Suppressor macrophage (primary cell): ENCODE measurements around the gene B4GALT5.

Experiments used
- DNase-seq, 4 experiments: peaks; one replicate each; pipeline ENCODE4 v3.0.0-alpha.2; 2020 to 2022

The B4GALT5 gene

GRCh38 chr20:49700411-49701185, 13.1 kb downstream of the B4GALT5 start:
- peak; percentile 51 to 85 (median 68) for DNase-seq

DNA sequence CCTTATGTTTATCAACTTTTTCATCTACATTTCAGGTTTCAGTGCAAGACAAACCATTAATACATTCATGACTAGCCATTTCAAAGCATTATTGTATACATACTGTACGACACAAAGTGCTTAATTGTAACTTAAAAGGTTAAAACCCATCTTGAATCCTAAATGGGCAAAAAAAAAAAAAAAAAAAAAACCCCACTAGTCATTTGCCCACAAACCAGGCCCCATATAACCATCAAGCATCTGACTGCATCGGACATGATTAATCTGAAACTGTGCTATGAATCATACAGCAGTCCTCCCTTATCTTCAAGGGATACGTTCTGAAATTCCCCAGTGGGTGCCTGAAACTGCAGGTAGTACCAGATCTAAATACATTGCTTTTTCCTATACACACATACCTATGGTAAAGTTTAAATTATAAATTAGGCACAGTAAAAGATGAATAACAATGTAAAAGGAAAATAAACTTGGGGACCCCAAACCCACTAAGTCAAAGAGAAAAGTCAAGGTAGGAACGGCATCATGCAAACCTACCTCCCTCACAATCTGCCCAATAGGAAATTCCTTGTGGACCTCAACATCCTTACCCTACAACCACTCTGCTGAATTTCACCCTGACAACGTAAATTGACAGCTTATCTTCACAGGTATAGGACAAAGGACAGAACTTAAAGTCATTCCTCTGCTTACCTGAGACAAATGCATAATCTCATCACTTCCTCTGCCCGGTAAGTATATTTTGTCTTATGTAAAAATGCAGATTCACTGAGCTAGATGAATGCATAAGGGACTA, 14.3 kb downstream of the B4GALT5 start:
- peak in 2 of 4 experiments; percentile 26 to 53 for DNase-seq

GRCh38 chr20:49698477-49698876, 15.2 kb downstream of the B4GALT5 start:
- DNase-seq: no peak

- no peak for DNase-seq
Observed at GRCh38 chr20:49697071-49697470, 16.6 kb downstream of the B4GALT5 start.

DNA sequence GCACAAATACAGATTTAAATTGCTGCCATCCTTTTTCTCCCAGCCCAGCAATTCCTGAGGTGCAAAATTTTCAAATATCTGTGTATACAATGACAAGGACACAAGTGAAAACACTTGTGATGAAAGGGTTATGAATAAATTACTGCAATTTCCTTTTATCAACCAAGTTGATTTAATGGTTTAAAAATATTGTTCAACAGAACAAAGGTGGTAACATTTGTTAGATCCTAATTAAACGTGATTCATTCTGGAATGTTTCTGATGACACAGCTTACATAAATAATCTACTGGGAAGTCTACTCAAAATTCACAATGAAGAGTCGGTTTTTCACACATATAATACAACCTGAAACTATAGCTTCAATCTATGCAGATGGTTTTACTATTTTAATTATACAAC, 17.1 kb downstream of the B4GALT5 start:
- DNase-seq: no peak

DNA sequence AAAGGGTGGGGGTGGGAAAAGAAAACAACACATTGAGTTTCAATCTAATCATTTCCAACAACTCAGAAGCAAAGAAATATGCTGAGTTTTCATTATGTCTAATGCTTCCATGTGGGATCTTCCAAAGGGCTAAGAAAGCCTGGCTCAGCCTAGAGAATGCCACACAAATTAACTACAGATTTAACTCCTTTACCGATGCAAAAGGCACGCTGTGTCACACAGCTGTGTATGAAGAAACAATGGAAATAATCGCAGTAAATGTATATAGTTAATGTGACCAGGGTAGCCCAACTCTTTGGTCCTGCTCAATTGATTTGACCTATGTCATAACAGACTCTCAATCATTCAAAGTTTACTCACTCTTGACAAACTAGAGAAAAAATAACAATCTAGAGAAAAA, 17.8 kb downstream of the B4GALT5 start:
- no peak for DNase-seq

GRCh38 chr20:49694450-49695071, 19.1 kb downstream of the B4GALT5 start:
- DNase-seq: no peak

GRCh38 chr20:49693435-49694171, 20.1 kb downstream of the B4GALT5 start:
- no peak for DNase-seq

GRCh38 chr20:49692941-49693340, 20.7 kb downstream of the B4GALT5 start:
- no peak for DNase-seq

DNA sequence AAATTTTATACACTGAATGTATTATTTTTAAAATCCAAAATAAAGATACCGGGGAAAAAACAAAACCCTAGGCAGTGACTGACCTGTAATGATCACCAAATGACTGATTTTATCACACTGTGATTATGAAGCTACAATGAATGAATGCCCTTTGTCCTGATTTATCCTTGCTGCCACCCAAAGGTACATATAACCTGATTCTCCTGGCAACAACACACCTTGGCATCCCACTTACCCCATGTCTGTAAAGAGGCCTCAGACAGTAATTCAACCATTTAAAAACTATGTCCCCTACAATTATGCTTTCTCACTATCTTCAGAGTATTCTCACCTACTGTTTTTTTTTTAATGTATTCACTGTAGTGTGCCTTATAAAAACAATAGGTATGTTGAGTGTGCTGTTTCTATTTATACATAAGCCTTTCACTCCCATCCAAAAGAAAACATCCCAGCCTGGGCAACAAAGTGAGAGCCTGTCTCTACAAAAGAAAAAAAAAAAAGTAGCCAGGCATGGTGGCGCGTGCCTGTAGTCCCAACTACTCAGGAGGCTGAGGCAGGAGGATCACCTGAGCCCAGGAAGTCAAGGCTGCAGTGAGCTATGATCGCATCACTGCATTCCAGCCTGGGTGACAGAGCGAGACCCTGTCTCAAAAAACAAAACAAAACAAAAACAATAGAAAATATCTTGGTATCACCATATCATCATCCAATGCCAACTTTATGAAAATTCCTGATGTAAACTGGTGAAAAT, 21.7 kb downstream of the B4GALT5 start:
- DNase-seq: no peak

DNA sequence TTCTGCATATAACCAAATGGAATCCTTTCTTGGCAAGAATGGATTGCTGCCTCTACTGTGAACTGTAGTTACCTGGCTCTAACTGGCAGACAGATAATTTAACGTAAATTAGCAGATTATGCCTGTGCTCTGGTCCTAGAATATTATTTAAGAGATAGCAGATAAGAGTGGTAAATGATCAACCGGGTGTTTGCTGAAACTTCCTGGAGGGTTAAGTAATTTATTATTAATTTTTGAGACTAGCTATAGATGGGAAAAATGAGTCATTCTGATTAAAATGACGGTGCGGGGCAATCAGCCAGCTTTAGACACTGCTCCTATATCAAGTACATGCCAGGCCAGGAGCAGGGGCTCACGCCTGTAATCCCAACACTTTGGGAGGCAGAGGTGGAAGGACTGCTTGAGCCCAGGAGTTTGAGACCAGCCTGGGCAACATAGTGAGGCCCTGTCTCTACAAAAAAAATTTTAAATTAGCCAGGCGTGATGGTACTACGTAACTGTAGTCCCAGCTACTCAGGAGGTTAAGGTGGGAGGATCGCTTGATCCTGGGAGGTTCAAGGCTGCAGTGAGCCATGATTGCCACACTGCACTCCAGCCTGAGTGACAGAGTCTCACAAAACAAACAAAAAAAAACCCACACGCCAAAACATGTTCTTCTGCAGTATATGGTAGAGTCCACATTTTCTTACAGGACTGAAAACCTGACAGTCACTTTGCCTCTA, 22.6 kb downstream of the B4GALT5 start:
- DNase-seq: no peak

- DNase-seq: no peak
Observed at GRCh38 chr20:49687595-49688567, 25.8 kb downstream of the B4GALT5 start.

DNA sequence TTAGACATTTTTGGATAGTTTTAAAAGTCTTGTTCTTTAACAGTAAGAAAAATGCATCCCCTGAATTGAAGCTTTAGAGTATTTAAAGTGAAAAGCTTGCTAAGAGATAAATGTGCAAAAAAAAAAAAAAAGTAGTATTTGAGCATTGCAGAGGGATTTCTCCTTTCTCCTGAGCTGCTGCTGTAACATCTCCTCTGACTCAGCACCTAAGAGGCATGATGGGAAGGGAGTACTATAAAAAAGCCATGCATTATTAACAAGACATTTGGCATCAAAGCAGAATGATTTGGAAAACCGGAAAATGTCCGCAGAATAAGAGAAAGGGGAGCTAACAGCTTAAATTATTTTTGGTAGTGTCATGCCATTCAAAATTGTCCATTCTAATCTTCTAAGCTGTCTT, 27.9 kb downstream of the B4GALT5 start:
- peak in 3 of 4 experiments; percentile 44 to 58 (median 56) for DNase-seq

- no peak for DNase-seq
Observed at GRCh38 chr20:49685161-49685601, 28.5 kb downstream of the B4GALT5 start.

- DNase-seq: no peak
Observed at GRCh38 chr20:49684335-49684997, 29.2 kb downstream of the B4GALT5 start.

- no peak for DNase-seq
Observed at GRCh38 chr20:49682798-49683197, 30.9 kb downstream of the B4GALT5 start.

DNA sequence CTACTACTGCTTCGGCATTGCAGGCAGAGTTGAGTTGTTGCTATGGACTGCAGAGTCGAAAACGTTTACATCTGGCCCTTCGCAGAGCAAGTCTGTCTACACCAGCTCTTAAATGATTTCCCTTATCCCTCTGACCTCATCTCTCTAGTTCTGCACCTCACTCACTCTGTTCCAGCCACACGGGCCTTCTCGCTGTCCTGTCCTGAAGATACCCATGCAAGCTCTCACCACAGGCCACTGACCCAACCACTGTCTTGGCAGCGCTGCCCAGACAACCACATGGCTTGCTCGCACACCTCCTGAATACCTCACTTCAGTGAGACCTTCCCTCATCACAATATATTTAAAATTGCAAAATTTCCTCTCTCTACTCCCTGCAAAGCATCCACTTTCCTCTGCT, 31.4 kb downstream of the B4GALT5 start:
- DNase-seq: no peak

DNA sequence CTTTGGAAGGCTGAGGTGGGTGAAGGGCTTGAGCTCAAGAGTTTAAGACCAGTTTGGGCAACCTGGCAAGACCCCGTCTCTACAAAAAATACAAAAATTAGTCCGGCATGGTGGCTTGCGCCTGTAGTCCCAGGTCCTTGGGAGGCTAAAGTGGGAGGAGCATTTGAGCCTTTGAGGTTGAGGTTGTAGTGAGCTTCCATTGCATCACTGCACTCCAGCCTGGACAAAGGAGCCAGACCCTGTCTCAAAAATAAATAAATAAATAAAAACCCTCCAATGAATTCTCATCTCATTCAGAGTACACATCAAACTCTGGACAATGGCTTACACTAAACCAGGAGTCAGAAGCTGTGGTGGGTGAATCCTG, 31.8 kb downstream of the B4GALT5 start:
- no peak for DNase-seq

DNA sequence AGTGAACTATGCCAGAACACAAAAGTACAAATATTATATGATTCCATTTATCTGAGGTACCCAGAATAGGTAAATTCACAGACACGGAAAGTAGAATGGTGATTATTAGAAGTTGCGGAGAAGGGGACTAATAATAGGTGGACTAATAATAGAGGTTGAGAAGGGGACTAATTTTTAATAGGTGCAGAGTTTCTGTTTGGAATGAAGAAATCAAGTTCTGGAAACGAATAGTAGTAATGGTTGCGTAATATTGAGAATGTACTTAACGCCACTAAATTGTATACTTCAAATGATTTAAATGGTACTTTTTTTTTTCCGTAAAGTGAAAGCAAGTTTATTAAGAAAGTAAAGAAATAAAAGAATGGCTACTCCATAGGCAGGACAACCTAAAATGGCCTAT, 33.2 kb downstream of the B4GALT5 start:
- peak in 2 of 4 experiments; percentile 17 to 19 for DNase-seq
